ENCODE results near the gene NRN1L.
"Not testable (repeated sequence)": the region's sequence is repeated elsewhere in the genome, so short reads cannot be mapped to it uniquely, and the experiment has no call there.

The NRN1L gene

DNA sequence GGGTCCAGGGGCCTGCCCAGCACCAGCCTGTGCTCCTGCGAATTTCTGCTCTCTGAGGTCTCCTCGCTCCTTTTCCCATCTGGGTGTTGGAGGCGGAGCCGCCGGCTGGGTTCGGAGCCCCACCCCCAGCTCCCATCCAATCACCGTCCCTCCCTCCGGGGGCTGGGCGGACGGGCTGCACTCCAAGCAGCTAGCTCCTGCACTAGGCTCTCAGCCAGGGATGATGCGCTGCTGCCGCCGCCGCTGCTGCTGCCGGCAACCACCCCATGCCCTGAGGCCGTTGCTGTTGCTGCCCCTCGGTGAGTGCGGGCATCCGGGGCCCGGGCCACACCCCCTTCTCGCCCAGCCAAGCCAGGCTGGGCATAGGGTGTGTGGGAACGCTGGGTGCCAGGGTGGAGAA lies at the start of gene NRN1L:
Gene NRN1L (plus strand): TSS at position 202 of the 400 bp plus-strand sequence. CDS start 19 bp downstream, at position 221.
- no peak for DNase-seq

DNA sequence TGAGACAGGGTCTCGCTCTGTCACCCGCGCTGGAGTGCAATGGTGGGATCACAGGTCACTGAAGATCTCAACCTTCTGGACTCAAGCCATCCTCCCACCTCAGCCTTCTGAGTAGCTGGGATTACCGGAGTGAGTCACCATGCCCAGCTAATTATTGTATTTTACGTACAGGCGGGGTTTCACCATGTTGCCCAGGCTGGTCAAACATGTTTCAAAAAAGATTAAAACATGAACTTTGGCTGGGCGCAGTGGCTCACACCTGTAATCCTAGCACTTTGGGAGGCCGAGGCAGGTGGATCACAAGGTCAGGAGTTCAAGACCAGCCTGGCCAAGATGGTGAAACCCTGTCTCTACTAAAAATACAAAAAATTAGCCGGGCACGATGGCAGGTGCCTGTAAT lies 47.5 kb upstream of the NRN1L start:
- DNase-seq, result not testable (repeated sequence)

DNA sequence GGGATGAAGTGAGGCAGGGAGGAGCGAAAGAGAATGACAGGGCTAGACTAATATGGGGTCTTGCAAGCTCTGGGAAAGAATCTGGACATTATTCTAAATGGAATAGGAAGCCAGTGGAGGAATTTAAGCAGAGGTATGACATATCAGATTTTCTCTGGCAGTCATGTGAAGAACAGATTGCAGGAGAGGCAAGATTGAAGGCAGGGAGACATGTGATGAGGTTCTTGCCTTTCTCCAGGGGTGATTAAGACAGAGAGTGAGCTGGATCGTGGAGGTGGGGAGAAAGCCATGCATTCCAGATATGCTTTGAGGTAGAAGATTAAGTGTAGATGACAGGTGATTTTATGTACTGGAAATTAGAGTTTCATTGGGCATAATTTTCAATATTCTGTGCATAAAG lies 46.9 kb upstream of the NRN1L start:
- DNase-seq, result no peak

- no peak for DNase-seq
Measured at GRCh38 chr16:67841198-67841815, 43.4 kb upstream of the NRN1L start.

DNA sequence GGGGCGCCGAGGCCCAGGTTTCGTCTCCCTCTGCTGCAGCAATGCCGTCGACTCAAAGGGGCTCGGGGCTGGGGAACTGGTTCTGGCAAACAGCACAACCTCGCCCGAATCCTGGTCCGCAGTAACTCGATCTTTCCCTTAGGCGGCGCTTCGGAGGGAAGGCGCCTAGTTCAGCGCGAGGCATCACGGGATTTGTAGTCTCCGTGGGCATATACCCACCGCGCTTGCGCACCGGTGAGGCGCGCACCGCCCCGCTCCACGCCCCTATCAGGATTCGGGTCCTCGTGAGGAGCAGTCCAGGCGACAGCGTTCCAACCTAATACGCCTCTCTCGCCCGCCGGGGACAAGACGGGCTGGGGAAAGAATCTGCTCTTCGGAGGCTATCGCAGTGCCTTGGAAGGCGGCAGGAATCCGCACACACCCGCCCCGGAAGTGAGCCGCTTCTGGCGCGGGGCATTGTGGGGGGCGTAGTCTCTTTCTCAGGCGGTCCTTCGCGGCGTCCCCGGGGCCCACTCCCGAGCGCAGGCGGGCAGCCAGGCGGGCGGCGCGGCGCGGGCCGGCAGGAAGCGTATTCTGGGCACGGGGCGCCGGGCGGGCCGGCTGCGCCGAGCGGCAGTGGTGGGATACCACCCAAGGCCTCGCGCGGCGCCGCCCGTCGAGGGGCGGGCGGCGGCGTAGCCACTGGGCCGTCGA lies 42.7 kb upstream of the NRN1L start, which contains the start of gene THAP11:
Gene THAP11 (plus strand): TSS at position 505 of the 693 bp plus-strand sequence. CDS start 235 bp downstream, outside the sequence.
- peak; percentile 83 for DNase-seq

- DNase-seq, result no peak
Measured at GRCh38 chr16:67842509-67843342, 42.0 kb upstream of the NRN1L start.

GRCh38 chr16:67843343-67843765 lies 41.3 kb upstream of the NRN1L start:
- no peak for DNase-seq

GRCh38 chr16:67844497-67844896 lies 40.2 kb upstream of the NRN1L start:
- no peak for DNase-seq

GRCh38 chr16:67845291-67846062 lies 39.2 kb upstream of the NRN1L start:
- no peak for DNase-seq

GRCh38 chr16:67846063-67846319 lies 38.7 kb upstream of the NRN1L start:
- DNase-seq, result no peak

- peak; percentile 78 for DNase-seq
Measured at GRCh38 chr16:67846320-67847063, 38.2 kb upstream of the NRN1L start, which contains the start of gene NUTF2. Gene NUTF2 (plus strand): TSS chr16:67846933. CDS start chr16:67865131, 18,198 bp downstream.

- DNase-seq, result no peak
Measured at GRCh38 chr16:67847064-67847861, 37.4 kb upstream of the NRN1L start, which contains the start of gene CENPT. Gene CENPT (minus strand): TSS chr16:67847693. CDS start chr16:67833859, 13,834 bp downstream.

DNA sequence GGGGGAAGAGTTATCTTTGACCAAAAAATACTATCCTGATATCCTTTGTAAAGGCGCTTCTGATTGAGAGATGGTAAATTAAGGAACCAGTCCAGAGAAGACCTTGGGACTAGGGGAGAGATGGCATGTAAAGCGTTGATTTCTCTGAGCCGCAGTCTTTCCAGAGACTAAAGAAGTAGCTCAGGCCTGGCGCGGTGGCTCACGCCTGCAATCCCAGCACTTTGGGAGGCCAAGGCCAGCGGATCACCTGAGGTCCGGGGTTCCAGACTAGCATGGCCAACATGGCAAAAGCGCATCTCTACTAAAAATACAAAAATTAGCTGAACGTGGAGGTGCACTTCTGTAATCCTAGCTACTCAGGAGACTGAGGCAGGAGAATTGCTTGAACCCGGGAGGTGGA lies 36.6 kb upstream of the NRN1L start:
- DNase-seq, result no peak

GRCh38 chr16:67853670-67854069 lies 31.0 kb upstream of the NRN1L start:
- DNase-seq, result no peak

DNA sequence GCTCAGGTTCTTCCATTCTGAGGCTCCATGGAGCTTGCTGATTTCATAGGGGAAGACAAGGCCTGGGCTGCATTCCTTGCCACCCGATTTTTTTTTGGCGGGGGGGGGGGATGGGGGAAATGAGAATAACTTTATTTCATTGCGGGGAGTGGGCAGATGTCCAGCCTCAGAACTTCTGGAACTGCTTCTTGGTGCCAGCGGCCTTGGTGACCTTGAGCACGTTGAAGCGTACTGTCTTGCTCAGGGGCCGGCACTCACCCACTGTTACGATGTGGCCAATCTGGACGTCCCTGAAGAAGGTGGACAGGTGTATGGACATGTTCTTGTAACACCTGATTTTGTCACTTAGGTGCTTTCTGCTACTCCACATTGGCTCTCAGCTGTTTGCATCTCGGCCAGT lies 28.9 kb upstream of the NRN1L start:
- no peak for DNase-seq

GRCh38 chr16:67856927-67857546 lies 27.6 kb upstream of the NRN1L start:
- DNase-seq, result no peak

DNA sequence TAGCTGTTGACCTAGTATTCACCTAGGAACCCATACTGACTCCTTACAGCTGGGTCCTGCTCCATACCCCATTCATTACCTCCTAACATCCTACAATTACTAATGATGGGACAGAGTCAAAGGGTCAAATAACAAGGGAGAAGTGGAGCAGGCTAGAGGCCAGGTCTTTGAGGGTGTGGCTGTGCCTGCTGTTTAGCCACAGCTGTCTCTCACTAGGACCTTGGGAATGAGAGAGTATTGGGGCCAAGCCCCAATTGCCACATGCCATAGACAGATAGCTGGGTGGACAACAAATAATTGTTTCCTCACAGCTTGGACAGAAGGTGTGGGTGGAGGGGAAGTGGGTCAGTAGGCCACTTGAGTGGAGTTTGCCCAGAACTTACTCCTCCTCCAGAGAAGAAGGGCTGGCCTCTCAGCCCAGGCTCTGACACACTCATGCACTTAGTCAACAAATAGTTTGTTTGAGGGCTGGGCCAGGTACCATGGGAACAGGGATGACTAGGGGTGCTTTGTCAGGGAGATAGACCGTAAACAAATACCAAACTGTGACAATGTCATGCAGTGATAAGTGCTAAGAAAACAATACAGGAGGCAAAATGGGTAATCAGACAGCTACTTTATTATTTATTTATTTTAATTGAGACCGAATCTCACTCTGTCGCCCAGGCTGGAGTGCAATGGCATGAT lies 27.0 kb upstream of the NRN1L start:
- DNase-seq, result peak; percentile 70

DNA sequence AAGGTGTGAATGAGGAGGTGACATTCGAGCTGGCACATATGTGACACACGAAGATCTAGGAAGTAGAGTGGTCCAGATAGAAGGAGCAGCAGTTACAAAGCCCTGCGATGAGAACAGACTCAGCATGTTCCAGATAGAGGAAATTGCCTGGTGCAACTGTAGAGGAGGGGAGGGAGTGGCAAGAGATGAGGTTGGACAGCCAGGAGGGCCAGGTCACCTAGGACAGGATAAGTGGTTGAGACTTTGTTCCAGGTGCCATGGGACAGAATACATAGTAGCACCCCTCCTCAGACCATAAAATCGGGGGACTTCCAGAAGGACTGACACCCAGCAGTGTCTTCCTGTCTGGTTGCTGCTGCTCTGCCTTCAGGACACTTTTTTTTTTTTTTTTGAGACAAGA lies 26.2 kb upstream of the NRN1L start:
- DNase-seq, result no peak

DNA sequence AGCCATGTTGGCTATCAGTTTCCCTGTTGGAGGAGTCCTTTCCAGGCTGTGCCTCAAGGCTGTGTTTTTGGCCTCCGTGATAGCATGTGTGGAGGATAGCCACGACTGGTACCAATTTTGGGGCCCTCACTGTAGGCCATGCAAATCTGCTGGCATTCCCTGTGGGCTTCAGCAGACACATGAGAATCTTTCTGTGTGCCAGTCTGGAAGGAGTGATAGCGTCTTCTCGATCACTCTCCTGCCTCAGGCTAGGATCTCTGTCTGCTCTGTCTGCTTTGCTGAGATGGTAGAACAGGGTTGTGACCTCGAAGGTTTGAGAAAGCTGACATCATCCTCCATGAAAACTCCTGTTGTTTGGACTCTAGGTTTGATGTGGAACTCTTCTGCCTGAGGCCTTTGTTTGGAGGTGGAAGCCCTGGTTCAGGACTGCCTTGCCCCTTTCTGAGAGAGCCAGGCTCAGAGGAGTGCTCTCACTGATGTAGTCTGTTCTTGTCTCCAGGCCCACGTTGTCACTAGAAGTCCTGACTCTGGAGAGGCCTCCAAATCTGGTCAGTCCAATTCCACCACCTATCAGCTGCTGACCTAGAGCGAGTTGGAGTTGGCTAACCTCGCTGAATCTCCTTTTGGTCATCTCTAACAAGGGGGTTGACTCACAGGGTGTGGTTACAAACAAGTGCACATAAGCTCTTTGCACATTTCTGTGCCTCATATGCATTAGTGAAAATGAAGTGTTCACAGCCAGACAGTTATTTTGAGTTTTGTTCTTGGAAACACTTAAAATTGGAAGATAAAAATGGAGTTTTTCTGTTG lies 23.9 kb upstream of the NRN1L start:
- DNase-seq, result no peak
